Suppressor macrophage treated with lipopolysaccharide for 1 hour (primary cell): ENCODE data around the gene GPSM3.
"Not testable (repeated sequence)": the region's sequence is repeated elsewhere in the genome, so short reads cannot be mapped to it uniquely, and the experiment has no call there.

Experiments used
- DNase-seq, 3 donors: peaks; one replicate each; pipeline ENCODE4 v3.0.0-alpha.2; 2020 to 2022

The GPSM3 gene

GRCh38 chr6:32186151-32186840 is 6.1 kb downstream of the GPSM3 start:
- not testable (repeated sequence) for DNase-seq

- peak; percentile 76 to 89 (median 87) for DNase-seq
These were observed 6.7 kb downstream of the GPSM3 start for GRCh38 chr6:32185681-32186131.

- DNase-seq: no peak
These were observed 8.3 kb downstream of the GPSM3 start, which contains the start of gene AGER for GRCh38 chr6:32184084-32184640. TSS of gene AGER (minus strand) at chr6:32184253. CDS start at chr6:32184222, 31 bp downstream.

- no peak for DNase-seq
These were observed 8.9 kb downstream of the GPSM3 start for GRCh38 chr6:32183483-32184083.

- no peak for DNase-seq
These were observed 9.4 kb downstream of the GPSM3 start for GRCh38 chr6:32183030-32183429.

- no peak for DNase-seq
These were observed 9.9 kb downstream of the GPSM3 start for GRCh38 chr6:32182555-32182981.

GRCh38 chr6:32181915-32182529 is 10.4 kb downstream of the GPSM3 start:
- DNase-seq: no peak

DNA sequence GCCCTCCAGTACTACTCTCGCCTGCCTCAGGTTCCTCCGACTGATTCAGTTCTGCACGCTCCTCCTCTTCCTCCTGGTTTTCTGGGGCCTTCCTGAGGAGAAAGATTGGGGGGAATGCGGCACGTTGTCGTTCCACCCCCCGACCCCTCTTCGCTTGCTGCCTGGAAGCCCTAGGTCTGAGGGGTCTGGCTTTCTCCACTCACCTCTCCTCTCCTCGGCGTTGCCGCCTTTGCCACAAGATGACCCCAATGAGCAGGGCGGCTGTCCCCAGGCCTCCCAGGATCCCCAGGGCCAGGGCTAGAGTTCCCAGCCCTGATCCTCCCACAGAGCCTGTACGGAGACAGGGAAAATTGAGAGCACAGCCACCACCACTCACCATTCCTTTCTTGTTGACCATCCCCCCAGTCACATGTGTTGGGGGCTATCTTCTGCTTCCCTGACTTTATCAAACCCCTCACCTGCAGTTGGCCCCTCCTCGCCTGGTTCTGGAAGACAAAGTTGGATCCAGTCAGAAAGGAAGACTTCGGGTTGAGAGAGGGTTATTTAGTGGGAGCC is 11.2 kb downstream of the GPSM3 start:
- no peak for DNase-seq

- DNase-seq: no peak
These were observed 12.6 kb downstream of the GPSM3 start for GRCh38 chr6:32179766-32180405.

DNA sequence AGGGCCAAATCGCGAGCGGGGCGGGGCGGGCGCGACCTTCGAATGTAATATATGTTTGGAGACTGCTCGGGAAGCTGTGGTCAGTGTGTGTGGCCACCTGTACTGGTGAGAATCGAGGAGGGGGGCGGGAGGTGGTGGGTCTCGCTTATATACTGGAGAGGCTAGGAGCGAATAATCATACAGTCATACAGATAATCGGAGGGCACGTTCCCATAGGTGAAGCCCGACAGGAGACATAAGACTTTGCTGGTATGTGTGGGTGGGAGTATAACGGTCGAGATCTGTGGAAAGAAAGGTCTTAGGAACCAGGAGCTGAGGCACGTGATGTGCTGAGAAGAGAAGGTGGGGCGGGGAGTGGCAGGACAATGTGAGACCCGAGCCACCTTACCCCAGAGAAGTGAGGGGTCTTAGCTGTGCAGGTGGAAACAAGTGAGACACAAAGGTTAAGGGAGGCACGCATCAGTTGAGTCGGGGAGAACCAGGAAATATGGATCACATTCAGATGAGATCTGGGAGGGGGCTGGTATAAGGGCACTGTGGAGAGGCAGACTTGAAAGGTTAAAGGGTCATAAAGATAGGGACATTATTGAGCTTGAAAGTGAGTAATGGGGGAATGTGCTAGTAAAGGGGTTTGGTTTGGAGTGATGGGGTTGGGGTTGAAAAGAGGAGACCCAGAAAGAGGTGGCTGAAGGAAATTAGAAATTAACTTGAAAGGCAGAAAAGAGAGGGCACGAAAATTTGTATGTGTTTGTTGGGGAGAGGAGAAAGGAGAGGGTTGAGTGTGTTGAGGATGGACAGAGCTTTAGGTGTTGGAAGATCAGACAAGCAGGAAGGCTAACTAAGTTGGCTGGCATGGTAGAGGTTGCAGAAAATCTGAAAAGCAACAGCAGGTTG is 13.6 kb downstream of the GPSM3 start:
- no peak for DNase-seq

DNA sequence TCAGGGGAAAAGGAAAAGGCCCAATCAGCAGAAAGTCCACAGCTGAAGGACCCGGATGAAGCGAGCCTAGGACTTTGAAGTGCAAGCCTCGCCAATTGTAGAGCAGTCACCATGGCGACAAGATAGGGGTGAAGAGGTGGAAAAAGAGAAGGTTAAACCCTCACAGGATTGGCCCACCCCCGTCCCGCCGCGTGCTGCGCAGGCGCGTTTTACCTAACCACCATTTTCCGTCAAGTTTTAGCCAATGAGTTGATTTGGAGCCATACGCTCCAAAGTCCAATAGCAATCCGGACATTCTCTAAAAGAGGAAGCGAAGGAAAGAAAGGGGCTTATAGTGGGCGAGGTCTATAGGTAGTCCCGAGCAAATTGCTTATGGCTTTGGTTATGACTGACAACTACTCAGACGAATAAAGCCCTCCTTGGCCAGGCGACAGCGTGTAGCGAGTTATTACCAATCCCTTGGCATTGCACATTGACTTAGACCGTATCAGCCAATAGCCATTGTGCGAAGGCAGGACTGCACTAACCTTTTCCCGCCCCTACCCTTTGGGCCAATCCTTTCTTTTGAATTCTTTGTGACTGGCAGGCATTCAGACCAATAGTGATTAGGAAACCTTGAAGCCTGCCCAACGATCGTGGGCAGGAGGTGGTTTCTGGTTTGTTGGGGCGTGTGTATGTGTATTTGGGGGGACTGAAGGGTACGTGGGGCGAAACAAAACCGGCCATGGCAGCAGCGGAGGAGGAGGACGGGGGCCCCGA is 14.5 kb downstream of the GPSM3 start, which contains the start of gene RNF5:
Gene RNF5, plus strand, starts transcription at position 618 of the 759 bp plus-strand sequence. Its CDS starts 107 bp downstream, at position 725.
- peak; percentile 98 to 100 (median 99) for DNase-seq

- peak in 1 of 3 donors; percentile 55 for DNase-seq
These were observed 15.2 kb downstream of the GPSM3 start for GRCh38 chr6:32177183-32177787.

DNA sequence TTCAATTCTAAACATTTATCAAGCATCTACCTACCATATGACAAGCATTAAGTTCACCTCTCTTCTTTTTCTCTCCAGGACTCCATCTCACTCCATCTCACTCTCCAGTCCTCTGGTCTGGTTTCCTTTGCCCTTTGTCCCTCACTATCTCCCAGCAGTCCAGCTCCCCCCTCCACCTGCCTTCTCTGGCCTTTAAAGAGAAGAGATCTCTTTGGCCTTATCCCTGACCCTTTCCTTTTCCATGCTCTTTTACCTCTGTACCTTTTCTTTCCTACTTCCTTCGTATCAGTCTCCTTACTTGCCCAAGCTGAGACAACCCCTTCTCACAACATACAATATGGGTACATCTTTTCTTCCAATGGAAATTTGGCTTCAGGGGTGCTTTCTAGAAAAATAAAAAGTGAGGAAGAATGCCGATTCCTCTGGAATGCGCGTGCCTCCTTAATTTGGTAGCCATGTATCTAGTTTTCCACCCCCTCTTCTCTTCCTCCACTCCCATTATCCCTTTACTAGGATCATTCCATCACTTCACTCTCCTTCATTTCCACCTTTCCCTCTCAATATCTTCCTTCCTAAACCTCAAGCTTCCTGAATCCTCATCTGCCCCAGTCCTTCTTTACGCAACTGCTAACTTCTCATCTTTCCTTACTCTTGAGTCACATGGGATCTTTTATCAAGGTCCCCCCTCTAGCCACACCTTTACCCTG is 15.8 kb downstream of the GPSM3 start:
- DNase-seq: peak in 1 of 3 donors; percentile 29

DNA sequence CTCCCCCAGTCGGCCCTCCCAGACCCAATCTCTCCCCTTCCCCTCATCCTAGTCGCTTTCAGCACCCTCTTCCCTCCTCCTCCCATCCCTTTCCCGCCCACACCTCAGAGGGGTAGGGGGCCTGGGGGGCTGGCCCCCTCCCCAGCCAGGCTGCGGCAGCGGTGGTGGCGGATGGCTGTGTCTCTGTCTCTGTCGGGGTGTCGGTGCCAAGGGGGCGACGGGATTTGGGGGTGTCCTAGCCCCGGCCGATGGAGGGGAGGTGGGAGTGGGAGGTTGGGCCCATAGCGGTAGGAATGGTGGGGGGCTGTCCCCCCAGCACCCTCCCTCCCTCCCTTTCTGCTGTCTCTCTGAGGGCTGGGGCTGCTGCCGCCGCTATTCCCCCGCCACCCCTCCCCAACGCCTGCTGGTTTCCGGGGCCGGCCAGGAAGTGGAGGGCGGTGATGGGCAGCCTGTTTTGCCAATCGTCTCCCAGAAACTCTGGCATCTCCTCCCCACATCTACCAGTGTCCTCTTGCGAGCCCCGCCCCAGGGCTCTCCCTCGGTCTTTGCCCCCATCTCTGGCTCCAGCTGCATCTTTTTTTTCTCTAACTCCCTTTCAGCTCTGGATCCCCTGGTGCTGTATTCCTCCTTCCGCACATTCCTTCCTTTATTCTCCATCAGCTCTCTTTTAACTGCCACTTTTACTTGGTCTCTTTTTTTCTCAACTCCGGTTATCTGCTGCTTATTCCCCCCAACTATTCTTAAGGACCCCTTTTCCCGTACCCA is 16.6 kb downstream of the GPSM3 start, which contains the start of gene AGPAT1:
Gene AGPAT1, minus strand, starts transcription at position 374 of the 765 bp plus-strand sequence. CDS start 4,588 bp downstream, outside the sequence.
- DNase-seq: peak; percentile 94 to 97 (median 95)

DNA sequence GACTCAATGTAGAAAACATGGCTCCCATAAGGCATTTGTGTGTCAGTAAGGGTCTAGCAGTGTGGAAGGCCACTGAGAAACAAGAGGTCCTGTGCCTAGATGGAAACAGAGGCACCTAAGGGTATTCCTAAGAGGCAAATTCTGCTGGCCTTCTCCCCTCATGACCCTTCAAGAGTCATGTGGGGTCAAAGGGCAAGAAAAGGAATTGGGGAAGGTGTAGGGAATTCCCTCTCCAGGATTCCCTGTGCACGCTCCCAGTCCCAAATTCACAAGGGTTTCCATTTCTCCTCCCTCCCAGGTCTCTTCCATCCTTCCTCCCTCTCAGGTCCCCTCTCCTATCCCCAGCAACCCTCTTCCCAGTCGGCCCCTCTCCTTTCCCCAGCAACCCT is 17.1 kb downstream of the GPSM3 start:
- no peak for DNase-seq

GRCh38 chr6:32174416-32174815 is 18.0 kb downstream of the GPSM3 start:
- DNase-seq: no peak

DNA sequence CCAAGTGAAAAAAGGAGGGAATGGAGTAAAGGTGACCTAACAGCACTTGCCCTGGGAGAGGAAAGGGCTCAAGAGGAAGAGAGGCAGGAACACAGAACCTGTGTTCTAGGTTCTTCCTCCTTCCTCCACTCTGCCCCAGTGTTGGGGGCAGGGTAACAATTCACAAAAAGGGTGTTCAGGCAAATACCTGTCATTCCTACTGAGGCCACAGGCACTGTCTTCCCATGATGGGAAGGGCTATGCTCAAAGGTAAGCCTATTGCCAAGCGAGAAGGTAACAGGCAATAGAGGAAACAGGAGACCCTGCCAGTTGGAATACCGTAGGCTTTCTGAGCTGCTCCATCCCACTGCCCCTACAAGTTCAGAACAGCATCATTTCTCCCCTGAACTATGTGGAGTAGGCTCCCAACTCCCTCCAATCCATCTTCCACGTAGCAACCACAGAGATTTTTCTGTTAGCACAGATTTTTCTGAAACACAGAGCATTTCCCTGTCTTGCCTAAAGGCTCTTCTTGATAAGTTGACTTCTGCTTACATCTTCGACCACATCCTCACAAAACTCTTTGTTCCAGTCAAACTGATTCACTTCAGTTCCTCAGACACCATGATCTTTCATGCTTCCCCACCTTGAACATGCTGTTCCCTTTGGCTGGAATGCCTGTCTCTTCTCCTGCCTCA is 19.3 kb downstream of the GPSM3 start:
- DNase-seq: no peak

GRCh38 chr6:32171234-32171633 is 21.2 kb downstream of the GPSM3 start:
- DNase-seq: no peak
